A673 (cell line): Measurements from ENCODE around the gene SLC27A1.

Source experiments
- EZH2 ChIP-seq: fragments of 200-600 bp; sonication (generic); IDR thresholded peaks from 2 replicates; pipeline ENCODE4 v1.6.1; 2017; ENCODE audit warnings: borderline replicate concordance, low read depth, mild to moderate bottlenecking, mixed read lengths, antibody characterized with exemption, low read length; ENCODE audit not compliant: poor library complexity, severe bottlenecking
- TF ChIP-seq, protein P1 (sequence below): fragments of 300-800, 200-600 bp; sonication (generic); conservative IDR thresholded peaks from 2 replicates; pipeline ENCODE4 v1.5.1; 2017; ENCODE audit warnings: low read depth, mild to moderate bottlenecking, antibody characterized with exemption, low read length, moderate library complexity, mixed read lengths

DNA sequence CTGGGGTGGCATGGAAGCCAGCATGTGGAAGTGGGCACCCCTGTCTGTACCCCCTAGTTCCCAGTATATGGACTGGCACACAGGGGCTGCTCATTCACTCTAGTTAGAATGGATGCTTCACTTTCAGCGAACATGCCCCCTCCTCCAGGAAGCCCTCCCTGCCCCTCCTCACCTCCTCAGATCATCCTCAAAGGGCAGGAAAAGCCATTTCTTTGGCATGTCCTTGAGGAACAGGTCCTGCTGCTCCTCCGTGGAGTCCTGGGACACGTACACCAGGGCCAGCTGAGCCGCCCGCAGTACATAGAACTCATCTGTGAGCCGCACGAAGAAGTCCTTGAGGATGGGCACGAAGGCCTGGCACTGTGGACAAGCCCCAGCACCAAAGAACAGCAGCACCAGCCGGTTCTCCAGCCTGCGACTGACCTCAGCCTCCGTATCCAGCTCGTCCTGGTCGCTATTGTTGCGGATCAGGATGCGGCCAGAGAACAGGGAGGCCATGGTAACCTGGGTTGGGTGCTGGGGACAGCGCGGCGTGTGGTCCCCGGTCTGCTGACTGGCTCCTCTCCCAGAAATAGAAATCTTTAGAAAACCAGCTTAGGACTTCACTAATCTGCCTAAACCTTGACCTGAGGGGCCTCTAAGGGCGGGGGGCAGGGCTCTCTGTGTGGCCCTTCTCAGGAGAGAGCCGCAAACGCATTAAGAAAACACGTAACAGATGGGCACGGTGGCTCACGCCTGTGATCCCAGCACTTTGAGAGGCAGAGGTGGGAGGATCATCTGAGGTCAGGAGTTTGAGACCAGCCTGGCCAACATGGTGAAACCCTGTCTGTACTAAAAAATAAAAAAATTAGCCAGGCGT is 9.7 kb upstream of the SLC27A1 start, which contains the start of gene NXNL1:
- TF ChIP-seq, protein P1, sequence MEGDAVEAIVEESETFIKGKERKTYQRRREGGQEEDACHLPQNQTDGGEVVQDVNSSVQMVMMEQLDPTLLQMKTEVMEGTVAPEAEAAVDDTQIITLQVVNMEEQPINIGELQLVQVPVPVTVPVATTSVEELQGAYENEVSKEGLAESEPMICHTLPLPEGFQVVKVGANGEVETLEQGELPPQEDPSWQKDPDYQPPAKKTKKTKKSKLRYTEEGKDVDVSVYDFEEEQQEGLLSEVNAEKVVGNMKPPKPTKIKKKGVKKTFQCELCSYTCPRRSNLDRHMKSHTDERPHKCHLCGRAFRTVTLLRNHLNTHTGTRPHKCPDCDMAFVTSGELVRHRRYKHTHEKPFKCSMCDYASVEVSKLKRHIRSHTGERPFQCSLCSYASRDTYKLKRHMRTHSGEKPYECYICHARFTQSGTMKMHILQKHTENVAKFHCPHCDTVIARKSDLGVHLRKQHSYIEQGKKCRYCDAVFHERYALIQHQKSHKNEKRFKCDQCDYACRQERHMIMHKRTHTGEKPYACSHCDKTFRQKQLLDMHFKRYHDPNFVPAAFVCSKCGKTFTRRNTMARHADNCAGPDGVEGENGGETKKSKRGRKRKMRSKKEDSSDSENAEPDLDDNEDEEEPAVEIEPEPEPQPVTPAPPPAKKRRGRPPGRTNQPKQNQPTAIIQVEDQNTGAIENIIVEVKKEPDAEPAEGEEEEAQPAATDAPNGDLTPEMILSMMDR, result no peak
- TF ChIP-seq EZH2, result no peak
